Cardiac fibroblast (primary cell): ENCODE measurements around the gene FBN1.

Source experiments
- DNase-seq, 2 donors: peaks; one replicate each; pipeline versions ENCODE4 v3.0.0 to v3.0.0-alpha.2; 2010; ENCODE audit warnings: low read depth in 2 of 2
- H3K4me3 ChIP-seq, 2 donors: replicated peaks in 1 of 2; 1 replicate in 1 of 2; 2 replicates in 1 of 2; pipeline ENCODE4 v1.5.1; 2011; ENCODE audit warnings: low read depth in 2 of 2, low read length in 2 of 2, mild to moderate bottlenecking in 2 of 2, moderate library complexity in 1 of 2
- CTCF ChIP-seq: IDR thresholded peaks from one replicate; pipeline ENCODE4 v1.5.1; 2011; ENCODE audit warnings: low read depth, mild to moderate bottlenecking, low read length, inconsistent platforms

FBN1 gene

GRCh38 chr15:48644467-48644826 is 1.1 kb downstream of the FBN1 start:
- TF ChIP-seq CTCF, result no peak
- peak; percentile 52 to 63 for DNase-seq
- H3K4me3 ChIP-seq, result peak overlapping the region; percentile 84 to 88

GRCh38 chr15:48643776-48644466 is 1.6 kb downstream of the FBN1 start:
- TF ChIP-seq CTCF, result no peak
- DNase-seq, result peak; percentile 42 to 55
- H3K4me3 ChIP-seq, result peak overlapping the region; percentile 84 to 88

GRCh38 chr15:48643206-48643605 is 2.3 kb downstream of the FBN1 start:
- peak overlapping the region; percentile 84 to 88 for H3K4me3 ChIP-seq
- peak; percentile 42 for DNase-seq
- TF ChIP-seq CTCF, result no peak

- peak overlapping the region; percentile 84 to 88 for H3K4me3 ChIP-seq
Measured at GRCh38 chr15:48642795-48643194, 2.7 kb downstream of the FBN1 start.

GRCh38 chr15:48641416-48641815 is 4.1 kb downstream of the FBN1 start:
- peak overlapping the region; percentile 2 to 88 for H3K4me3 ChIP-seq
- peak; percentile 60 to 64 for DNase-seq
- TF ChIP-seq CTCF, result peak; percentile 31

More at GRCh38 chr15:48642795-48643194, 2.7 kb downstream of the FBN1 start:
- peak; percentile 53 to 59 for DNase-seq
- no peak for TF ChIP-seq CTCF

- DNase-seq, result no peak
Measured at GRCh38 chr15:48638963-48639362, 6.5 kb downstream of the FBN1 start.

More at GRCh38 chr15:48638963-48639362, 6.5 kb downstream of the FBN1 start:
- no peak overlapping the region for H3K4me3 ChIP-seq
- no peak for TF ChIP-seq CTCF
